ENCODE results near the gene RBBP7. TPM values are rescaled to one million over a fixed set of nuclear protein-coding genes. Genes with fewer than 3 reads are reported as not detected.
"Not testable (repeated sequence)": the region's sequence is repeated elsewhere in the genome, so short reads cannot be mapped to it uniquely, and the experiment has no call there.

The RBBP7 gene
- total RNA-seq, 4 donors from 2014 or later, result 47.7 to 82.6 (median 59.1) TPM

- H3K4me3 ChIP-seq (ENCODE audit: low read depth, poor library complexity, severe bottlenecking), result no peak overlapping the region
- TF ChIP-seq, protein P1, sequence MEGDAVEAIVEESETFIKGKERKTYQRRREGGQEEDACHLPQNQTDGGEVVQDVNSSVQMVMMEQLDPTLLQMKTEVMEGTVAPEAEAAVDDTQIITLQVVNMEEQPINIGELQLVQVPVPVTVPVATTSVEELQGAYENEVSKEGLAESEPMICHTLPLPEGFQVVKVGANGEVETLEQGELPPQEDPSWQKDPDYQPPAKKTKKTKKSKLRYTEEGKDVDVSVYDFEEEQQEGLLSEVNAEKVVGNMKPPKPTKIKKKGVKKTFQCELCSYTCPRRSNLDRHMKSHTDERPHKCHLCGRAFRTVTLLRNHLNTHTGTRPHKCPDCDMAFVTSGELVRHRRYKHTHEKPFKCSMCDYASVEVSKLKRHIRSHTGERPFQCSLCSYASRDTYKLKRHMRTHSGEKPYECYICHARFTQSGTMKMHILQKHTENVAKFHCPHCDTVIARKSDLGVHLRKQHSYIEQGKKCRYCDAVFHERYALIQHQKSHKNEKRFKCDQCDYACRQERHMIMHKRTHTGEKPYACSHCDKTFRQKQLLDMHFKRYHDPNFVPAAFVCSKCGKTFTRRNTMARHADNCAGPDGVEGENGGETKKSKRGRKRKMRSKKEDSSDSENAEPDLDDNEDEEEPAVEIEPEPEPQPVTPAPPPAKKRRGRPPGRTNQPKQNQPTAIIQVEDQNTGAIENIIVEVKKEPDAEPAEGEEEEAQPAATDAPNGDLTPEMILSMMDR (IDR thresholded peaks at IDR 0.05), result no peak
- TF ChIP-seq POLR2A (IDR thresholded peaks at IDR 0.05), result no peak
- intact Hi-C loops (cut with DNase I; ENCODE audit: low total_unique reads), result no loop called here
- no peak for DNase-seq (ENCODE audit: low spot score in 2 of 2)
These were observed 13.4 kb downstream of the RBBP7 start for GRCh38 chrX:16856744-16857143.

DNA sequence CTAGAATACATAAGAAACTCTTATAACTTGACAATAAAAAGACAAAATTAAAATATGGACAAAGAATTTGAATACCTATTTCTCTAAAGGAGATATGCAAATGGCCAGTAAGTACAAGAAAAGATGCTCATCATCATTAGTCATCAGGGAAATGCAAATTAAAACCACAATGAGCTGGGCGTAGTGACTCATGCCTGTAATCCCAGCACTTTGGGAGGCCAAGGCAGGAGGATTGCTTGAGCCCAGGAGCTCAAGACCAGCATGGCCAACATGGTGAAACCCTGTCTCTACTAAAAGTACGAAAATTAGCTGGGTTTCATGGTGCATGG, 14.1 kb downstream of the RBBP7 start:
- DNase-seq (ENCODE audit: low spot score in 2 of 2); intact Hi-C loops (cut with DNase I; ENCODE audit: low total_unique reads); H3K4me3 ChIP-seq (ENCODE audit: low read depth, poor library complexity, severe bottlenecking): not testable (repeated sequence)
- 57 to 79% methylated on average over 2 of the region's 2 CpGs for WGBS, 2 donors

- no peak overlapping the region for H3K4me3 ChIP-seq (ENCODE audit: low read depth, poor library complexity, severe bottlenecking)
- WGBS, 2 donors, result 97 to 99% methylated on average over 5 of the region's 5 CpGs
- DNase-seq (ENCODE audit: low spot score in 2 of 2), result no peak
- TF ChIP-seq, protein P1 (IDR thresholded peaks at IDR 0.05), result no peak
- no peak for TF ChIP-seq POLR2A (IDR thresholded peaks at IDR 0.05)
- intact Hi-C loops (cut with DNase I; ENCODE audit: low total_unique reads), result no loop called here
These were observed 14.6 kb downstream of the RBBP7 start for GRCh38 chrX:16855363-16856075.

DNA sequence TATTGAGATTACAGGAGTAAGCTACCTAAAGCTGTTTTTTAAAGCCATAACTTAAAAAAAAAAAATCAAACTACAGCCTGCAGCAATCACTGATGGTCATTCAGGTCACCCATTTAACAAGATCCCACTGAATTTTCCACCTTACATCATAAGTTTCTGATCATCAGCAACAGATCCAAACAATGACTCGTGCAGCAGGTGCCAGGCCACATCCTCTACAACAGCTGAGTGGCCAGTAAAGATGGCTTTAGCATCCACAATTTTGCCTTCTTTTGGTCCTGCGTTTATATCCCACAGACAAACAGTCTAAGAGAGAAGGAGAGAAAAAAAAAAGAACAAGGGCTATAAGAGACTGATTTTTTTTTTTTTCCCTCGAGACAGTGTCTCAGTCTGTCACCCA, 16.6 kb downstream of the RBBP7 start:
- intact Hi-C loops (cut with DNase I; ENCODE audit: low total_unique reads), result no loop called here
- TF ChIP-seq, protein P1 (IDR thresholded peaks at IDR 0.05), result no peak
- TF ChIP-seq POLR2A (IDR thresholded peaks at IDR 0.05), result no peak
- WGBS, 2 donors, result 80 to 90% methylated on average over 3 of the region's 3 CpGs
- DNase-seq (ENCODE audit: low spot score in 2 of 2), result no peak
- H3K4me3 ChIP-seq (ENCODE audit: low read depth, poor library complexity, severe bottlenecking), result no peak overlapping the region

- intact Hi-C loops (cut with DNase I; ENCODE audit: low total_unique reads), result no loop called here
- 83 to 91% methylated on average over 12 of the region's 12 CpGs for WGBS, 2 donors
- no peak for TF ChIP-seq POLR2A (IDR thresholded peaks at IDR 0.05)
- TF ChIP-seq, protein P1 (IDR thresholded peaks at IDR 0.05), result no peak
- DNase-seq (ENCODE audit: low spot score in 2 of 2), result no peak
- H3K4me3 ChIP-seq (ENCODE audit: low read depth, poor library complexity, severe bottlenecking), result no peak overlapping the region
These were observed 17.5 kb downstream of the RBBP7 start for GRCh38 chrX:16852617-16853179.

DNA sequence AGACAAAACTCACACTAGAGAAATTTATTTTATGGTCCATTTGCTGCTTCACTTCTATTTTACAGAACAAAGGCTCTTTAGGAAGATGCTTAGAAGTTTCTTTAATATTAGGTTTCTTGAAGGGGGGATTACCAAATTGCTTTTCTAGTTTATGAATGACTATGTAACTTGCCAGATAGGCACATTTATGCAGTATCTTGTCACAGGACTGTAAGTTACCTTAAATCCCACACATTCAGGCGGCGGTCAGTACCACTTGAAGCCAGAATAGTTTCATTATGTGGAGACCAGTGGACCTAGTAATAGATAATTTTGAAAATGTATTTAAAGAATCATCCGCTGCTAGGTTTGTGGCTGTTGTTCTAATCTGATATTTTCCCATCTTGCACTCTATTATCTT, 18.3 kb downstream of the RBBP7 start:
- H3K4me3 ChIP-seq (ENCODE audit: low read depth, poor library complexity, severe bottlenecking), result no peak overlapping the region
- no peak for DNase-seq (ENCODE audit: low spot score in 2 of 2)
- intact Hi-C loops (cut with DNase I; ENCODE audit: low total_unique reads), result no loop called here
- no peak for TF ChIP-seq POLR2A (IDR thresholded peaks at IDR 0.05)
- TF ChIP-seq, protein P1 (IDR thresholded peaks at IDR 0.05), result no peak
- 91 to 96% methylated on average over 3 of the region's 3 CpGs for WGBS, 2 donors
